Neutrophil (primary cell): ENCODE measurements around the gene TCF20.

Experiments
- H3K27ac ChIP-seq: fragments of 200-600 bp; sonication (generic); 2 replicates; pipeline ENCODE4 v1.5.1; 2016; ENCODE audit warnings: mild to moderate bottlenecking, moderate library complexity
- H3K27me3 ChIP-seq: fragments of 200-600 bp; sonication (generic); 2 replicates; pipeline ENCODE4 v1.6.0; 2016; ENCODE audit warnings: mild to moderate bottlenecking
- H3K36me3 ChIP-seq: fragments of 200-600 bp; sonication (generic); 2 replicates; pipeline ENCODE4 v1.5.1; 2017
- H3K4me1 ChIP-seq, 2 experiments: fragments of 200-600 bp in 1 of 2; sonication (generic) in 1 of 2; 1 replicate in 1 of 2; 2 replicates in 1 of 2; pipeline versions ENCODE4 v1.5.1 to v1.6.1; 2013 to 2016; ENCODE audit warnings: low read depth in 1 of 2, low read length in 1 of 2, mild to moderate bottlenecking in 1 of 2, moderate library complexity in 1 of 2; ENCODE audit not compliant: control insufficient read depth in 1 of 2, insufficient read depth in 1 of 2
- H3K4me3 ChIP-seq, 2 experiments: fragments of 200-600 bp in 1 of 2; sonication (generic) in 1 of 2; 1 replicate in 1 of 2; 2 replicates in 1 of 2; pipeline ENCODE4 v1.5.1; 2013 to 2016; ENCODE audit warnings: low read depth in 1 of 2, low read length in 1 of 2, mild to moderate bottlenecking in 1 of 2, moderate library complexity in 1 of 2
- H3K9me3 ChIP-seq: fragments of 200-600 bp; sonication (generic); 2 replicates; pipeline ENCODE4 v1.5.1; 2016
- TF ChIP-seq, protein P1 (sequence below): fragments of 200-600 bp; sonication (generic); IDR thresholded peaks from 2 replicates; pipeline ENCODE4 v1.5.1; 2016; ENCODE audit warnings: antibody characterized with exemption

The TCF20 gene

GRCh38 chr22:42270176-42270509 is 310 bp downstream of the TCF20 start:
- no peaks in the 10 kb centered on the region for H3K36me3 ChIP-seq

DNA sequence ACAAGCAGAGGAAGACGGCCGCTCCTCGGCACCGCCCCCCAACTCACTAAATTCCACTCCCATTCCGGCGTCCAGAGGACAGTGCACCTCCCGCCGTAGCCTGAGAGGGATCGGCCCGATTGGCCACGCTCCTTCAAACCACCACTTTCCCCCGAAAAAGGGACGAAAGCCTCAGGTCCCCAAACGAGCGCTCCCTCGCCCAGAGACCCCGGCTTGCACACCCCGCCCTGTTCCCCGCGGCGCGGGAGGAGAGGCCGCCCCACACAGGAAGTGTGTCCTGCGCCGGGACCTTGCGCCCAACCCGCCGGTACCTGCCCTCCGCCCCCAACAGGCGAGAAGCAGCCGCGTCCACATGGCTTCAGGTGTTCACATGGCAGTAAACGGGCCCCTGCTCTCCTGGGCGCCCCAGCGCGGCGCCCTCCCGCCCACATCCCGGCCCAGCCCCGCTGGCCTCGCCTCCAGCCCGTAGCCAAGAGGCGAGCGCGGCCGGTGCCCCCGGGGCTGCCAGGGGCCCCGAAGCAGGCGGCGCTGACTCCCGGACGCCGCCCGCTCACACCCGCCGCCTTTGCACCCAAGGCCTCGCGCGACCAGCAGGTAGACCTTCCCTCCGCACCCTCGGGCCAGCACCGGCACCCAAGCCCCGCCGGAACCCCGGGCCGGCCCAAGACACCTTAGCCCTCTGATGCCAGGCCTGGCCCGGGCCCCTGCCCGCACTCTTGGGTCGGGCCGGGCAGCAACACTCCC is 849 bp downstream of the TCF20 start:
- Histone ChIP-seq H3K27ac (peak overlapping the region; percentile 94), H3K4me1 (peaks cover 15 to 29% of the 10 kb centered on the region in 2 experiments), H3K36me3 (no peaks in the 10 kb centered on the region), H3K9me3 (no peaks in the 10 kb centered on the region), H3K27me3 (peaks cover 8% of the 10 kb centered on the region), H3K4me3 (peak overlapping the region; percentile 73 to 98)
- TF ChIP-seq, protein P1, sequence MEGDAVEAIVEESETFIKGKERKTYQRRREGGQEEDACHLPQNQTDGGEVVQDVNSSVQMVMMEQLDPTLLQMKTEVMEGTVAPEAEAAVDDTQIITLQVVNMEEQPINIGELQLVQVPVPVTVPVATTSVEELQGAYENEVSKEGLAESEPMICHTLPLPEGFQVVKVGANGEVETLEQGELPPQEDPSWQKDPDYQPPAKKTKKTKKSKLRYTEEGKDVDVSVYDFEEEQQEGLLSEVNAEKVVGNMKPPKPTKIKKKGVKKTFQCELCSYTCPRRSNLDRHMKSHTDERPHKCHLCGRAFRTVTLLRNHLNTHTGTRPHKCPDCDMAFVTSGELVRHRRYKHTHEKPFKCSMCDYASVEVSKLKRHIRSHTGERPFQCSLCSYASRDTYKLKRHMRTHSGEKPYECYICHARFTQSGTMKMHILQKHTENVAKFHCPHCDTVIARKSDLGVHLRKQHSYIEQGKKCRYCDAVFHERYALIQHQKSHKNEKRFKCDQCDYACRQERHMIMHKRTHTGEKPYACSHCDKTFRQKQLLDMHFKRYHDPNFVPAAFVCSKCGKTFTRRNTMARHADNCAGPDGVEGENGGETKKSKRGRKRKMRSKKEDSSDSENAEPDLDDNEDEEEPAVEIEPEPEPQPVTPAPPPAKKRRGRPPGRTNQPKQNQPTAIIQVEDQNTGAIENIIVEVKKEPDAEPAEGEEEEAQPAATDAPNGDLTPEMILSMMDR, result peak; percentile 12

More at GRCh38 chr22:42270176-42270509, 310 bp downstream of the TCF20 start:
- TF ChIP-seq, protein P1, result no peak
- Histone ChIP-seq H3K27ac (peak overlapping the region; percentile 94), H3K4me3 (peak overlapping the region; percentile 73 to 98), H3K4me1 (peaks cover 15 to 29% of the 10 kb centered on the region in 2 experiments), H3K9me3 (no peaks in the 10 kb centered on the region), H3K27me3 (peaks cover 8% of the 10 kb centered on the region)

- peak overlapping the region; percentile 73 to 98 for H3K4me3 ChIP-seq
- TF ChIP-seq, protein P1, result no peak
Observed at GRCh38 chr22:42268852-42269410, 1.5 kb downstream of the TCF20 start.

DNA sequence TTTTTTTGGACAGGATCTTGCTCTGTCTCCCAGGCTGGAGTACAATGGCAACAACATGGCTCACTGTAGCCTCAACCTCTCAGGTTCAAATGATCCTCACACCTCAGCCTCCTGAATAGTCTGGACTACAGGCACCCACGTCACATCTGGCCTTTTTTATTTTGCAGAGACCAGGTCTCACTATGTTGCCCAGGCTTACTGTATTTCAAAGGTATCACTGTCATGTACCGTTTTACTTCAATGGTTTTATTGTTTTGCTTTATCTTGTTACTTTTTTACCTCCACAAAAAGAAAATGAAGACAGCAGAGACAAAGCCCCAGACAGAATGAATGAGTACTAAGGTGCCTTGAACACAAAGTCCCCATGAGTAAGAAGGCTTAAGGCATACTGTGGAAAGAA is 5.1 kb downstream of the TCF20 start:
- peaks cover 8% of the 10 kb centered on the region for H3K27me3 ChIP-seq
- no peak overlapping the region for H3K4me3 ChIP-seq
- H3K36me3 ChIP-seq, result no peaks in the 10 kb centered on the region
- no peaks in the 10 kb centered on the region for H3K9me3 ChIP-seq
- TF ChIP-seq, protein P1, result no peak
- H3K4me1 ChIP-seq, result peaks cover 11 to 24% of the 10 kb centered on the region in 2 experiments
- no peak overlapping the region for H3K27ac ChIP-seq

More at GRCh38 chr22:42268852-42269410, 1.5 kb downstream of the TCF20 start:
- Histone ChIP-seq H3K27me3 (peaks cover 8% of the 10 kb centered on the region), H3K9me3 (no peaks in the 10 kb centered on the region), H3K4me1 (peaks cover 15 to 29% of the 10 kb centered on the region in 2 experiments), H3K27ac (peak overlapping the region; percentile 94), H3K36me3 (no peaks in the 10 kb centered on the region)

- Histone ChIP-seq H3K27me3 (peaks cover 7% of the 10 kb centered on the region), H3K4me1 (peaks cover 5 to 15% of the 10 kb centered on the region in 2 experiments), H3K9me3 (no peaks in the 10 kb centered on the region), H3K36me3 (no peaks in the 10 kb centered on the region), H3K4me3 (no peak overlapping the region), H3K27ac (no peak overlapping the region)
- TF ChIP-seq, protein P1, result no peak
Observed at GRCh38 chr22:42263944-42264343, 6.5 kb downstream of the TCF20 start.
